GM19455 (cell line): ENCODE results near the gene HMCN1.
"Not testable (repeated sequence)": the region's sequence is repeated elsewhere in the genome, so short reads cannot be mapped to it uniquely, and the experiment has no call there.

Source experiments
- ATAC-seq: cut with Tn5 transposase; IDR thresholded peaks from one replicate; pipeline ENCODE4 v1.9.1; 2021; ENCODE audit not compliant: unreplicated experiment

The HMCN1 gene

GRCh38 chr1:185739967-185740366 is 5.8 kb downstream of the HMCN1 start:
- ATAC-seq, result no peak

GRCh38 chr1:185741551-185741950 is 7.4 kb downstream of the HMCN1 start:
- no peak for ATAC-seq

DNA sequence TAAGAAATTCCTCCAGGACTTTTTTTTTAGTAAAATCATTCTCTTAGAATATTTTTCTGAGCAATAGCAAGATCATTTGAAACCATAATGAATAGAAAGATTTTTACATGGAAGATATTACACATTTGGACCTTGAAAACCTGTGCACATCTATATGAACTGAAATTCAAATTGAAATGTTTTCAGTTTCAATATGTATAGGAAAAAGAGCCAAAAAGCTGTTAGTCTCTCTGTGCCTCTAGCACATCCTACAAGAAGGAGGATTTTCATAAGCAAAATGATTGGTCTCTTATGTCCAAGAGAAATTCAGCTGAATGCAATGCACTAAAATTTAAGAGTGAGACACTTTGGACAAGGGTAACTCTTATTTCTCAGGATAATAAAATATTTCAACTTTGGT is 8.2 kb downstream of the HMCN1 start:
- no peak for ATAC-seq

DNA sequence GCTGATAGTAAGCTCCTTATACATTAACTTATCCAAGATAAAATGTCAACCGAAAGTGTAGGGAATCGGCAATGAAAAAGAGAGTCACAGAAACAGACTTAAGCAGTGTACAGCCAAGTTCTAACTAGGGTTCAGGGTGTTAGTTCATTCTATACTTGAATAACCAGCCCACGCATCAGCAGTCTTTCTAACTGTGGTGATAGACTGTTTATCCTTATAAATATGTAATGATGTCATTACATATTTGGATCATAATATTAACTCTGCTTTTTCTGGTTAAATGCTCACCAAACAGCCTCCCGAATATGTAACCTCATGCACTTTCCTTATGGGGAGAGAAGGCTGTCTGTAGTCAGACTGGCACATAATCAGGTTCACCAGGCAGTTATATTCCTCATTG is 11.0 kb downstream of the HMCN1 start:
- no peak for ATAC-seq

DNA sequence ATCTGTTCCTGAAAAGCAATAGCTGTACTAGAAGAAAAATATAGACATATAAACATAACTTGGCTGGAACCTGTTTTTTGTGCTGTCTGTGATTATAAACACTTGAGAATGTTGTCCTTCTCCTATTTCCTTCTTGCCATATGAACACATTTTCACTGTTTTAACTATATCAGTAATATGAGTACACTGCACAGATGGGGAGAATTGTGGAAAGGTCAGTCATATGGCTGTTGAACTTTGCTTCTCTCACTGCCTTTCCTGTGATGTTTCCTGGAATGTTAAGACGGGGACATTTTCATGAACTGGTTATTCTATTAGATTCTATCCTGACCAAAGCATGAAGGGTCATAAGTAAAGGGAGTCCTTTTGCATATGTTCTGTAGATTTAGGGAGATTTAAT is 24.9 kb downstream of the HMCN1 start:
- no peak for ATAC-seq

GRCh38 chr1:185761841-185762240 is 27.6 kb downstream of the HMCN1 start:
- ATAC-seq, result no peak

DNA sequence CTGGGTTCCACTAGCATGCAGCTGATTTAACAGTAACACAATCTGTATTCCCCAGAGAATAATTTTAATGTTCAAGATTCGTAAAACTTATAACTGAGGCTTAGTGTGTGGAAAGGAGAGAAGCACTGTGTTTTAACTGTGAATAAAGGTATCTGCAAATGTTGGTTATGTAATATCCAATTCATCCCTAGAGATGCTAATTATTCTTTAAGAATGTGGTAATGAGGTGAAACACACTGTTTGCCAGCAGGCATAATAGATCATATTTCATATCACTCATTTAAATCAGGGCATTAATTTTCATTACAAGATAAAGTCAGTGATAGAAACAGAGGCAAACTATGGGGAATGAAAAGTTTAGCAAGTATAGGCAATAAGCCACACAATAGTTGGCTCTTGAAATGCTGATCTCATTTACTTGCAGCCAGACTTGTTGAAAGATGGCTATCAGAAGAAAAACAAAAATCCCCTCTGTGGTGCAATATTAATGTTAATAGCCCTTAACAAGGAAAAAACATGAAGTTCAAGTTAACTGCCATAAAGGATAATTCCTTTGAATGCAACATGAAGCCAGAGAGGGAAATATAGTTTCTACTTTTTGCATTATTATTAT is 33.4 kb downstream of the HMCN1 start:
- ATAC-seq, result no peak

GRCh38 chr1:185768371-185768770 is 34.2 kb downstream of the HMCN1 start:
- ATAC-seq, result no peak

DNA sequence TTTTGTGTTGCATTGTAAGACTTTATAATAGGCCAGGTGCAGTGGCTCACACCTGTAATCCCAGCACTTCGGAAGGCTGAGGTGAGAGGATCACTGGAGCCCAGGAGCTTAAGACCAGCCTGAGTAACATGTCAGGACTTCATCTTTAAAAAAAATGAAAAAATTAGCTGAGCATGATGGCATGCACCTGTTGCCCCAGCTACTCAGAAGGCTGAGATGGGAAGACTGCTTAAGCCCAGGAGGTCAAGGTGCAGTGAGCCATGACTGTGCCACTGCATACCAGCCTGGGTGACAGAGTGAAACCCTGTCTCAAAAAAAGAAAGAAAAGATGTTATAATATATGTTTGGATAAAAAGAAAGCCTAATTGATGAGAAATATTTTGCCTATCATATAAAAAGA is 34.9 kb downstream of the HMCN1 start:
- no peak for ATAC-seq

GRCh38 chr1:185774394-185774793 is 40.2 kb downstream of the HMCN1 start:
- no peak for ATAC-seq

- ATAC-seq, result no peak
Observed at GRCh38 chr1:185775501-185775900, 41.3 kb downstream of the HMCN1 start.

DNA sequence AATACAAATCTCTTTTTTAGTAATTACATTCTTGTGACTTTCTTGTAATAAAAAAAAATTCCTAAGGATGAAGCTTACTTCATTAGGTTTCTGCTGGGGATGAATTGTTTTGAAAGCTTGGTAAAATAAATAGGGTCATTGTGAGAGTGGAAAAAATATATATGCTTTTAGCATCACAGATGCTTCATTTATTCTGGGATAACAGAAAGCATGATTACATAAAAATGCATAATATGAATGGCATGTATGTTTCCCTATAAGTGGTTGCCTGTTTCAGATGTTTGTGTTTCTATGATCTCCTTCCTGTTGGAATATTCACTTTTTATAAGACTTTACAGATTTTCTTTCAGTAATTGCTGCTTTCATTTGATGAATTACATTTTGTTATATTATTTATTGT is 42.3 kb downstream of the HMCN1 start:
- ATAC-seq, result no peak

- not testable (repeated sequence) for ATAC-seq
Observed at GRCh38 chr1:185783860-185784259, 49.7 kb downstream of the HMCN1 start.

GRCh38 chr1:185785586-185785985 is 51.4 kb downstream of the HMCN1 start:
- no peak for ATAC-seq

DNA sequence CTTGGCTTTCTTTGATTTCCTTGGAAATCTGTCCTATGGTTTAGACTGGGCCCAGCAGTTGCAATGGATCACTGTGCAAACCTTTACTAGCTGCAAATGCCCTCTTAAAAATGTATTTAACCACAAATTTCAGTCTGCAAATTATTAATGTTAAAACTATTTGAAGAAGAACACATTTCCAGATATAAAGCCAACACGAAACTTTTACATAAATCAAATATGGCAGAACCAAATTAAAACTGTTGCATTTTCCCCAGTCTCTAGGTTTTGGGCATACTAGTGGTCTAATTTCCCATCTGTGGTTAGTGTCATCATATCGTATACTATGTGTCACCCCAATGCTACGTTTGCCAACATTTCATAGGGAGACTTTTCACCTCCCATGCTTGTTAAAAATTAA is 52.3 kb downstream of the HMCN1 start:
- no peak for ATAC-seq

- ATAC-seq, result no peak
Observed at GRCh38 chr1:185787238-185787637, 53.0 kb downstream of the HMCN1 start.

DNA sequence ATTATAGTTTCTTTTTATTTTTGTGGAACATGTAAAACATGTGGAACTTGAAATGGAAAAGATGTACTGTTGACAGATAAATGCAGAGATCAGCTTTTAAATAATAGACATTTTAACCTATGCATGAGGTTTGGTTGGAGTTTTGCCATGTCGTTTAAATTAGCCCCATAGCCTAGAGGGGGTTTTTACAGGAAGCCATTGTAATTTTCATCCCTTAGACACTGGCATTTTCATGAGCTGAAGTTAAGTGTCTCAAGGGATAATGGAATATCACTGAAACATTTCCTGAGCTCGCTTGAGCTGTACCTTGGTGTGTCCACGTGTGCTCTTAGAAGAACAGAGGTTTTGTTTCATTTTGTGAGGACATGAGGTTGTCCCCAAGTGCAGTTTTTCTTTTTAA is 54.2 kb downstream of the HMCN1 start:
- ATAC-seq, result no peak

GRCh38 chr1:185789501-185790193 is 55.5 kb downstream of the HMCN1 start:
- no peak for ATAC-seq

DNA sequence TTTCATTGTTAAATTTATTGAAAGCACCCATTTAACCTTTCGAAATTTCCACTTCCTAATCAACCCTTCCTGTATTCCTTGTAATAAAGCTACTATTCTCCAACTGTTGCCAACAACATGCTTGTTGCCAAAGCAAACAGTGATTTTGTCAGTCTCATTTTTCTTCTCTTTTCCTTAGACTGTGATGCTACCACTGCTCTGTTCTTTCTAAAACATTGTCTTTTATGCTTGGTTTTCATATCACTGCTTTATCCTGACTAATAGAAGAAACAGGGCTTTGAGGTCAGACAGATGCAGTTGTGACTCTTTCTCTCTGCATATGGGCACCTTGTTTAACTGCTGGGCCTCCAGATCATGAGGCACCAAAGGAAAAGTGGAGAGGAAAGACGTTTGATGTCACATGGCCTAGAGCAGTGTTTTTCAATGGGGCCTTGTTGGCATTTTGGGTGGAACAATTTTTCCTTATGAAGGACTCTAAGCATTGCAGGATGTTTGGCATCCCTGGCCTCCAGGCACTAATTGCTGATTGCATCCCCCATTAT is 56.1 kb downstream of the HMCN1 start:
- ATAC-seq, result no peak

DNA sequence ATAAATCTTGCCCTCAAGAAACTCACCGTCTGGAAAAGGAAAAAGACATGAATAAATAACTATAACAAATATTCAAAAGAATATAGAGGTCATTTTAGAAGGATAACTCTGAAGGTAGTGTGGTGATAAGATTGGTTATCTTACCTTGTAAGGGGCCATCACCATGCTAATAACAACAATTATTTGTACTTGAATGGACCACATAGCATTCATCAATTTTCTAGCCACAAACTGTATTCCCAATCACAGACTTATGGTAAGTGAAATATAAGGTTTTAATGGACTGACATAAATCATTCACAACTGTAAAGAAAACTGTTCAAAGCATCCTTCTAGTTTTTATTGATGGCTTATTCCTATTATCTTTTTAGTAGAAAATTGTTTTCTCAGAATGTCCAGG is 57.8 kb downstream of the HMCN1 start:
- ATAC-seq, result no peak

DNA sequence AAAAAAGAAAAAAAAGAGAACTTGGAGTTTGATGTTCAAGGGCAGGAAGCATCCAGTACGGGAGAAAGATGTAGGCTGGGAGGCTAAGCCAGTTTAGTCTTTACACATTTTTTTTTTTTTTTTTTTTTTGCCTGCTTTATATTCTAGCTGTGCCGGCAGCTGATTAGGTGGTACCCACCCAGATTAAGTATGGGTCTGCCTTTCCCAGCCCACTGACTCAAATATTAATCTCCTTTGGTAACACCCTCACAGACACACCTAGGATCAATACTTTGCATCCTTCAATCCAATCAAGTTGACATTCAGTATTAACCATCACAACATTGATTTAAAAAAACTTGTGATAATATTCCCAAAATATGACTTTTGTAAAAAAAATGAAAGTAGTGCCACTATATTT is 60.3 kb downstream of the HMCN1 start:
- not testable (repeated sequence) for ATAC-seq

DNA sequence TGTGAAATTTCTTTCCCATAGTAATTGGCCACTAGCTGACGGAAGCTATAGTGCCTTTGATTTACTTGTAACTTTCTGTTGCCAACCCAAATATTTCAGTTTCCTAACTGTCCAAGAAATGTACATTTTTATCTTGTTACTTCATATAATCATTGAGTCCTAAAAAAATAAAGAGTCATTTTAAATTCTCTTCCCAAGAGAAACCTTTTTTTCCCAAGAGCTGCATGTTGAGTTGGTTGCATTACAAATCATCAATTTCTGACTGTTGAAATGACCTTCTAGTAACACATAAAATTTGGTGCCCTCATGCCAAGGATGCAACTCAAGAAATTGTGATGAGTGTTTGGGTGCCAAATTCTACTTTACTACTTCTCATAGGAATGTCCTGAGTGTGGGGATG is 61.0 kb downstream of the HMCN1 start:
- ATAC-seq, result no peak

- ATAC-seq, result no peak
Observed at GRCh38 chr1:185798505-185798904, 64.3 kb downstream of the HMCN1 start.
